Caco-2 (cell line): Measurements from ENCODE around the gene MEF2C. TPM values are rescaled to one million over a fixed set of nuclear protein-coding genes. Genes with fewer than 3 reads are reported as not detected.

ENCODE experiments used
- BruUV-seq: library from RNA; stranded (reverse); fragments of 400-500 nt; replicated peaks from 2 replicates; lab custom pipeline; 2021; lab: Mats Ljungman, UMichigan
- CTCF ChIA-PET: fragments of 300-600 bp; sonication (Branson Sonifier 250); formaldehyde crosslinking; loops from one replicate; lab custom pipeline; 2022; ENCODE audit warnings: antibody characterized with exemption; lab: Charles Lee
- POLR2A ChIA-PET: fragments of 300-600 bp; sonication (Branson Sonifier 250); formaldehyde crosslinking; loops from one replicate; lab custom pipeline; 2022; ENCODE audit warnings: antibody characterized with exemption; lab: Charles Lee
- DNase-seq, 2 experiments: peaks; one replicate each; pipeline versions ENCODE4 v3.0.0 to v3.0.0-alpha.2; 2020 to 2022
- H3K27me3 ChIP-seq: replicated peaks from 2 replicates; pipeline ENCODE4 v1.6.0; 2011; ENCODE audit warnings: low read length; ENCODE audit not compliant: control insufficient read depth, insufficient read depth
- H3K36me3 ChIP-seq: 2 replicates; pipeline ENCODE4 v1.5.1; 2011; ENCODE audit warnings: low read length; ENCODE audit not compliant: control insufficient read depth, insufficient read depth
- H3K4me1 ChIP-seq: fragments of 250-450 bp; sonication (Bioruptor Pico); 2 replicates; pipeline ENCODE4 v1.5.1; 2020; ENCODE audit warnings: mild to moderate bottlenecking
- H3K4me3 ChIP-seq: 2 replicates; pipeline ENCODE4 v1.5.1; 2011; ENCODE audit warnings: low read depth, mild to moderate bottlenecking, control low read depth, low read length
- H3K9me3 ChIP-seq: fragments of 250-450 bp; sonication (Bioruptor Pico); 2 replicates; pipeline ENCODE4 v1.5.1; 2020; ENCODE audit warnings: mild to moderate bottlenecking, moderate library complexity
- H3K27ac Mint-ChIP-seq: one replicate; pipeline ENCODE4 v1.8.0; 2022; ENCODE audit warnings: mixed read lengths; ENCODE audit not compliant: unreplicated experiment
- H3K27me3 Mint-ChIP-seq: one replicate; pipeline ENCODE4 v1.8.0; 2022; ENCODE audit warnings: mixed read lengths; ENCODE audit not compliant: insufficient read depth, unreplicated experiment
- H3K36me3 Mint-ChIP-seq: one replicate; pipeline ENCODE4 v1.8.0; 2022; ENCODE audit warnings: mild to moderate bottlenecking, mixed read lengths; ENCODE audit not compliant: insufficient read depth, unreplicated experiment
- H3K4me1 Mint-ChIP-seq: one replicate; pipeline ENCODE4 v1.8.0; 2022; ENCODE audit warnings: low read depth, mixed read lengths; ENCODE audit not compliant: unreplicated experiment
- H3K4me3 Mint-ChIP-seq: one replicate; pipeline ENCODE4 v1.8.0; 2022; ENCODE audit warnings: mild to moderate bottlenecking, moderate library complexity, mixed read lengths; ENCODE audit not compliant: unreplicated experiment
- H3K9me3 Mint-ChIP-seq: one replicate; pipeline ENCODE4 v1.8.0; 2022; ENCODE audit warnings: mixed read lengths; ENCODE audit not compliant: unreplicated experiment
- CTCF ChIP-seq, 2 experiments: fragments of 200-600 bp in 1 of 2; IDR thresholded peaks; 1 replicate in 1 of 2; 2 replicates in 1 of 2; pipeline versions ENCODE4 v1.5.1 to v1.8.0; 2011 to 2022; ENCODE audit warnings: antibody characterized with exemption in 1 of 2, control low read depth in 1 of 2, inconsistent platforms in 1 of 2, low read depth in 1 of 2, low read length in 1 of 2, mild to moderate bottlenecking in 1 of 2, moderate library complexity in 1 of 2; ENCODE audit not compliant: insufficient read depth in 1 of 2, severe bottlenecking in 1 of 2, unreplicated experiment in 1 of 2
- intact Hi-C: fragments of 100-400 bp; cut with micrococcal nuclease; formaldehyde crosslinking; loops from one replicate; pipeline ENCODE4 v1.10.0; 2022; ENCODE audit not compliant: unreplicated experiment
- total RNA-seq: library from RNA; stranded (reverse); gene quantifications from 2 replicates; pipeline ENCODE4 v1.2.3, GENCODE V29; 2022

Gene MEF2C
- total RNA-seq, 1 experiment from 2014 or later, result 1.5 TPM

- no peaks in the 10 kb centered on the region for H3K36me3 ChIP-seq
- POLR2A ChIA-PET, result no interaction called here
- no peak for TF ChIP-seq CTCF (IDR thresholded peaks at IDR 0.05; ENCODE audit: insufficient read depth in 1 of 2, low read depth in 1 of 2, low read length in 1 of 2, severe bottlenecking in 1 of 2, unreplicated experiment in 1 of 2)
- no peaks in the 10 kb centered on the region for H3K9me3 Mint-ChIP-seq
- no peak overlapping the region for H3K27ac Mint-ChIP-seq
- no peaks in the 10 kb centered on the region for H3K9me3 ChIP-seq
- no TSS peak for BruUV-seq
- no peak overlapping the region for H3K4me3 ChIP-seq
- CTCF ChIA-PET, result no interaction called here
- no peaks in the 10 kb centered on the region for H3K27me3 ChIP-seq
- peaks cover 3% of the 10 kb centered on the region for H3K27me3 Mint-ChIP-seq
- no peaks in the 10 kb centered on the region for H3K4me1 ChIP-seq
- no peak for DNase-seq
- no peaks in the 10 kb centered on the region for H3K4me1 Mint-ChIP-seq
- no peaks in the 10 kb centered on the region for H3K36me3 Mint-ChIP-seq
- intact Hi-C loops, result no loop called here
- no peak overlapping the region for H3K4me3 Mint-ChIP-seq
Measured at GRCh38 chr5:88815050-88815789, 67.8 kb downstream of the MEF2C start.

GRCh38 chr5:88813805-88814575 is 69.0 kb downstream of the MEF2C start:
- TF ChIP-seq CTCF (IDR thresholded peaks at IDR 0.05; ENCODE audit: insufficient read depth in 1 of 2, low read depth in 1 of 2, low read length in 1 of 2, severe bottlenecking in 1 of 2, unreplicated experiment in 1 of 2), result no peak
- Histone ChIP-seq H3K27me3 (no peaks in the 10 kb centered on the region), H3K9me3 (no peaks in the 10 kb centered on the region), H3K4me3 (no peak overlapping the region), H3K4me1 (no peaks in the 10 kb centered on the region), H3K36me3 (no peaks in the 10 kb centered on the region)
- CTCF ChIA-PET, result no interaction called here
- no peaks in the 10 kb centered on the region for H3K4me1 Mint-ChIP-seq
- no peaks in the 10 kb centered on the region for H3K36me3 Mint-ChIP-seq
- H3K27ac Mint-ChIP-seq, result no peak overlapping the region
- no TSS peak for BruUV-seq
- intact Hi-C loops, result no loop called here
- POLR2A ChIA-PET, result no interaction called here
- no peak for DNase-seq
- H3K9me3 Mint-ChIP-seq, result no peaks in the 10 kb centered on the region
- no peak overlapping the region for H3K4me3 Mint-ChIP-seq
- H3K27me3 Mint-ChIP-seq, result no peaks in the 10 kb centered on the region

- Histone ChIP-seq H3K4me3 (no peak overlapping the region), H3K4me1 (no peaks in the 10 kb centered on the region), H3K36me3 (no peaks in the 10 kb centered on the region), H3K9me3 (no peaks in the 10 kb centered on the region), H3K27me3 (no peaks in the 10 kb centered on the region)
- BruUV-seq, result no TSS peak
- no peak overlapping the region for H3K27ac Mint-ChIP-seq
- ChIA-PET POLR2A (no interaction called here), CTCF (no interaction called here)
- H3K9me3 Mint-ChIP-seq, result no peaks in the 10 kb centered on the region
- no peaks in the 10 kb centered on the region for H3K36me3 Mint-ChIP-seq
- no peak for DNase-seq
- intact Hi-C loops, result no loop called here
- H3K27me3 Mint-ChIP-seq, result no peaks in the 10 kb centered on the region
- no peak for TF ChIP-seq CTCF (IDR thresholded peaks at IDR 0.05; ENCODE audit: insufficient read depth in 1 of 2, low read depth in 1 of 2, low read length in 1 of 2, severe bottlenecking in 1 of 2, unreplicated experiment in 1 of 2)
- no peak overlapping the region for H3K4me3 Mint-ChIP-seq
- H3K4me1 Mint-ChIP-seq, result no peaks in the 10 kb centered on the region
Measured at GRCh38 chr5:88813244-88813643, 69.7 kb downstream of the MEF2C start.
